Muscle of back (tissue), 11 donors: Measurements from ENCODE around the gene MAP3K5. TPM values are rescaled to one million over a fixed set of nuclear protein-coding genes. Genes with fewer than 3 reads are reported as not detected.

Experiments used
- DNase-seq, 3 donors: peaks; one replicate each; pipeline versions ENCODE4 v3.0.0 to v3.0.0-alpha.2; 2013
- polyA plus RNA-seq, 10 donors: library from polyadenylated mRNA; unstranded; fragments of 120-200 nt; gene quantifications; one replicate each; pipeline ENCODE4 v1.2.1, GENCODE V29; 2013; ENCODE audit not compliant: insufficient read length in 10 of 10

The MAP3K5 gene
- polyA plus RNA-seq, 10 donors: 1.9 to 4.3 (median 2.5) TPM

GRCh38 chr6:136751522-136751956 lies 40.7 kb downstream of the MAP3K5 start:
- peak in 2 of 3 donors; percentile 29 to 67 for DNase-seq

DNA sequence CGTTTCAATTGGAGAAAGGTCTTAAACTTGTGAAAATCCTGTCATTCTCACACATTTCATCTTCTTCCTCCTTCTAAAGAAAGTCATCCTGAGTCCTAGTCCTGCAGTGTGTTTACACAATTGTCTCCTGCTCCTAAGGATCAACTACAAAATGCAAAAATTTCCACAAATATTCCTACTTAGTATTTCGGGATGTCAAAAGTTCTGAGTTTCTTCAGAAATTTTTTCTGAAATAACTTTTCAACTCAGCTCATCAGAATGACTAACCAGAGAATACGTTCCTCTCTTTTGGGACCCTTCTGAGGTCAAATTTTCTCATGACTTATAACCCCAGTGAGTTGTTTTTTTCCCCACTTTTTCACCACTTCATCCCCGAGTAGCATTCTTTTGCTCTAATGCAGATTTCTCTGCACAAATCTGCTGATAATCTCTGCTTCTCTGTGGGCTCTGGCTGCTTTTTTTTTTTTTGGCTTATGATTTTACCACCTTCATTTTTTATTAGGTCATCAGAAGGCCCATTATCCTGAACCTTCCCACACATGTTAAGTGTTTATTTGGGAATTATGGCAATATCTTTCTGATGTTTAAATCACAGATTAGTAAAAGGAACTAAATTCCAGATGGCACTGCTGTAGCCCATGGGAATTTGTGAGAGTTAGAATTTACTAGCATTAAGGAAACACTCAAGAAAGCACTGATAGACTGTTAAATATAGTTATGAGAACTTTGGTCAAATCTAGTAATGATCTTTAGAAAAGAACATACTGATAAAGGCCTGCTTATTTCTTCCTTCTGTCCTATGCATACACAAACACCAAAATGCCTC lies 41.4 kb downstream of the MAP3K5 start:
- DNase-seq: no peak

GRCh38 chr6:136749359-136749997 lies 42.8 kb downstream of the MAP3K5 start:
- no peak for DNase-seq

GRCh38 chr6:136747507-136747906 lies 44.8 kb downstream of the MAP3K5 start:
- DNase-seq: no peak

DNA sequence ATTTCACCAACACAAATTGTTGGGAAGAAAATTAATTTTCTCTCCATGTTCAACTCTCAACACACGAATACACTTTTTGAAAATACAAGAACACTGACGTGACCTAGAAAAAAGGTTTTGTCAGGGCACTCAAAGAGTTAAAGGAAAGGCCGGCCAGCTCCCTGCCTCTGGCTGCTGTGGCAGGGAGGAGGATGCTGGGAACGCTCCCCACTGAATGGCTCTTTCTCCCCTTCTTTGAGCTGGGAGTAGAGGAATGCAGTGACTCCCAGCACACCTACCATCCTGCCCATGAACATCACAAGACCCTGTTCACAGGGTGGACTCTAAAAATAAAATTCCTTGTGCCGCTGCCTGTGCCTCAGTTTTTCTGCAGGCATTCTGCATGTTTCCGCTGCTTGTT lies 47.0 kb downstream of the MAP3K5 start:
- DNase-seq: no peak

DNA sequence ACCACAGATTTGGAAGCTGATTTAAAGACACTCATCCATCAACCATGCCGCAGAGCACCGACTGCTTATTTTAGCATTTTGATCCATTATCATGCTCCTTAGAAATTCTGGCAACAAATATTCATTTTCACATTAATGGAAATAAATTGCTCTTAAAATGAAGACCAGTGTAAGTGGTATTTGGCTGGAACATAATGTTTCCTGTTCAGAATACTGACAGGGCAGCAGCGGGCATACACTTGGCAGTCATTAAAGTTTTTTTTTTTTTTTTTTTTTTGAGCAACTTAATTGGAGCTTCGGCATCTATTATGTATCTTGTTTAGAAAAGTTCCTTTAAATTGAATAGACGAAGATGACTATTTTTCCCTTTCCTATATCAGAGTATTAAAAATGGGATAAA lies 47.4 kb downstream of the MAP3K5 start:
- DNase-seq: no peak

- DNase-seq: no peak
Measured at GRCh38 chr6:136742125-136742524, 50.2 kb downstream of the MAP3K5 start.

- DNase-seq: no peak
Measured at GRCh38 chr6:136740050-136740974, 52.0 kb downstream of the MAP3K5 start.

DNA sequence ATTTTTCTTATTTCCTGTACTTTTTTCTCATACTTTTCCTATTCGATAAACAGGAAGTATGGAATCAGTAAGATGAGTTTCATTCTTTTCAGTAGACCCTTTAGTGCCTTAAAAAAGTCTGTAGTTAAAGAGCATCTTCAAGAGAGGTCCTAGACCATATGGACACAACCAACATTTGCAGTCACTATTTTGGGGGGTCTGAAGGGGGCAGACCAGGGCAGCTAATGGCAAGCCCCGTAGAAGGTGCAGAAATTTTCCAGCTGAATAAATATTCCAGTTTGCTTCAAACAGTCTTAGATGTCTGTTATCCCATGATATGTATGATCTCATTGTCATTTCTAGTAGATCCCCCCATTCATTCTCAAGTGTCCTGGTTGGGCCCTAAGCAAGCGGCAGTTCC lies 52.8 kb downstream of the MAP3K5 start:
- DNase-seq: no peak

DNA sequence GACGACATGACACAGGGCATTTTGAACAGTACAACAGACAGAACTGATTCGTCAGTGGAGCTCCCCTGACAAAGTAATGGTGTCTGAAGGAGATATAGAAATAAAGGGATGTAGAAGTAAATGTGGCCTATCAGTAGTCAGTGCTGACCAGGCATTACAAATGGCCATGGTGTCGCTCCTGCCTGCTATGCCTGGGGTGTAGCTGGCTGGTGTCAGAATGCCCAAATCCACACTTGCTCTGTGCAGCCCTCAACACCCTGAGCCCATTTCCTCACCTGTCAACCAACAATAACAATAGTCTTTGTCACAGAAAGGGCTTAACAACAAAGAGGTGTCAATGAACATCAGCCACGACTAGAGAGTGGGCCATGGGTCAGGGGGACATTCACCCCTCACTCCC lies 53.2 kb downstream of the MAP3K5 start:
- no peak for DNase-seq

DNA sequence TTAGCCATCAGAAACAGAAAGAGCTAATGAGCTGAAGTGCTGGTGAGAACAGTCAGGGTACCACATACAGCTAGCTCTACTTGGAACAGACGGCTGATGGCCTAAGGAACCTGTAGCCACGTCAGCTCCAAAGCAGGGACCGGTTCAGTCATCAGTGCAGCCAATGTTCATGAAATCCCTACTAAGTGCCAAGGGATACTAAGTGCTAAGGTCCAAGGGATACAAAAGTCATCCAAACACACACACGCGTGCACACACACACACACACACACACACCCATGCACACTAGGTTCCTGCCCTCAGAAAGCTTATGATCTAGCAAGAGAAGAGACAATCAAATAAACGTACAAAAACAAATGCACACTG lies 53.6 kb downstream of the MAP3K5 start:
- DNase-seq: no peak

- peak in 2 of 3 donors; percentile 62 to 80 for DNase-seq
Measured at GRCh38 chr6:136737871-136738691, 54.2 kb downstream of the MAP3K5 start.

DNA sequence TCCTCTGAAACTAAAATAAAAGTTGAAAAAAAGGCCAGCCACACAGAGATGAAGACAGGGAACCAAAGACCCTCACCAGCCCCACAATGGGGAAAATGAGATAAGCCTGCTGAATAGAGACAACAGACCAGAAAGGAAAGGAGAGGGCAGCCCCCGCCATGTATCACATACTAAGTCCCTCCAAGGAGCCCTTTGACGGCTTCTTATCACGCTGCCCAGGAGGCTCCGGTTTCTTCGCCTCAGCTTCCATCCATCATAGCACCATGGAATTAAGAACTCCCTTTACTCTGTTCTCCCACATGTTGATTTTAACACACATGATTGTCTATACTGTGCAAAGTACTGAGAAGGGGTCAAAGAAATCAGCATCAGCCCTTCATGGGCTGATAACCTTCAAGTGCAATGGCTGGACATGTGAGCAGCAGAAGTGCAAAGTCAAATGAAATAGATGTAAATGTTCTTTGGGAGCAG lies 54.9 kb downstream of the MAP3K5 start:
- DNase-seq: no peak

GRCh38 chr6:136736281-136736960 lies 55.9 kb downstream of the MAP3K5 start:
- no peak for DNase-seq

- DNase-seq: no peak
Measured at GRCh38 chr6:136734977-136735376, 57.3 kb downstream of the MAP3K5 start.

GRCh38 chr6:136732889-136733288 lies 59.4 kb downstream of the MAP3K5 start:
- DNase-seq: no peak

DNA sequence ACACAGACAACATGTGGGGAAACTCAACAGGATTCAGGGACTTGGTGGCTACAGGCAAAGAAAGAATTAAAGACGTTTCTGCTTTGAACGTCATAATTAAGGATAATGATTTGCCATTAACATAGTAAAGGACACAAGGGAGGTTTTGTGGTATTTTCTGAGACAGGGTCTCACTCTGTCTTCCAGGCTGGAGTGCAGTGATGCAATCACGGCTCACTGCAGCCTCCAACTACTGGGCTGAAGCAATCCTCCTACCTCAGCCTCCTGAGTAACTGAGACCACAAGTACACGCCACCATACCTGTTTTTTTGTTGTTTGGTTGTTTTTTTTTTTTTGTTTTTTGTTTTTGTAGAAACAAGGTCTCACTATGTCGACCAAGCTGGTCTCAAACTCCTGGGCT lies 62.4 kb downstream of the MAP3K5 start:
- no peak for DNase-seq

DNA sequence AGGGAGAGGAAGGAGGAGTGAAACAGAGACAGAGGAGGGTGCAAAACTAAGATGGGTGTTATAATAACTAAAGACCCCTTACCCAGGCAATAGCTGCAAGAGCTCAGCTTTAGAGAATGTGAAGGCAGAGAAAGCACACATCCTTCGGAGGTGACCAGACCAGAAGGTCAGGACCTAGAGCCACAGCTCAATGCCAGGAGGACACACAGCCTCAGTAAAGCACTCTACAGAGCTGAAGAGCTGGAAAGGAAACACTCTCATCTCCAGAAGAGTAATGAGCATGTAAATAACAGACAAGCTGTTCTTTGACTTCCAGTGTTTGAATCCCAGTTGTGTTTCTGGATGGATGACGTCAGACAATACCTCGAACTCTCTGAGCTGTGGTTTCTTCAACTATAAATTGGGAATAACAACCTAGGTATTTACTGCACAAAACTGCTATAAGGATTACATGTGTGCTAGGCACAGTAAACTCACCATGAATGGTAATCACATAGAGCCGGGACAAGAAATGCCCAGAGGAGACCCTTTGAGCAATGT lies 63.2 kb downstream of the MAP3K5 start:
- DNase-seq: no peak

GRCh38 chr6:136728033-136728939 lies 64.0 kb downstream of the MAP3K5 start:
- no peak for DNase-seq
